Head of caudate nucleus (tissue), 42 donors: ENCODE data around the gene IREB2.
A peak's percentile ranks its signal among the peaks of the same experiment; 100 is the strongest.

Source experiments
- DNase-seq, 42 donors: peaks; one replicate each; pipeline versions ENCODE4 v3.0.0 to v3.0.0-alpha.2; 2020 to 2021; ENCODE audit warnings: mixed read lengths in 7 of 42
- intact Hi-C: fragments of 100-400 bp; cut with DNase I; formaldehyde crosslinking; loops from one replicate; pipeline ENCODE4 v1.15.0; 2022

The IREB2 gene

GRCh38 chr15:78533331-78533730, 95.3 kb downstream of the IREB2 start:
- DNase-seq: peak in 6 of 42 donors; percentile 6 to 57 (median 14)
- intact Hi-C loops: no loop called here

GRCh38 chr15:78536134-78536533, 98.1 kb downstream of the IREB2 start:
- intact Hi-C loops: loop anchor here (5.0 kb wide), 1 partner anchor 99 kb away; the partner anchor contains the start of gene IREB2
- DNase-seq: no peak

- intact Hi-C loops: loop anchor here (5.0 kb wide), 1 partner anchor 100 kb away; the partner anchor contains the start of gene IREB2
- DNase-seq: no peak
Measured at GRCh38 chr15:78537266-78537905, 99.4 kb downstream of the IREB2 start.

GRCh38 chr15:78538358-78538757, 100.3 kb downstream of the IREB2 start:
- DNase-seq: no peak
- intact Hi-C loops: loop anchor here (5.0 kb wide), 1 partner anchor 101 kb away; the partner anchor contains the start of gene IREB2

GRCh38 chr15:78539464-78540140, 101.6 kb downstream of the IREB2 start:
- intact Hi-C loops: loop anchor here (5.0 kb wide), 1 partner anchor 102 kb away; the partner anchor contains the start of gene IREB2
- DNase-seq: peak in 1 of 42 donors; percentile 18

GRCh38 chr15:78540141-78540870, 102.3 kb downstream of the IREB2 start, which contains the start of gene PSMA4:
Gene PSMA4 (plus strand): TSS chr15:78540444. CDS start chr15:78541928, 1,484 bp downstream.
- intact Hi-C loops: no loop called here

GRCh38 chr15:78540871-78541743, 103.1 kb downstream of the IREB2 start:
- DNase-seq: no peak
- intact Hi-C loops: no loop called here

More at GRCh38 chr15:78540141-78540870, 102.3 kb downstream of the IREB2 start, which contains the start of gene PSMA4:
- DNase-seq: peak; percentile 80 to 97 (median 93)

GRCh38 chr15:78541744-78542034, 103.7 kb downstream of the IREB2 start:
- intact Hi-C loops: no loop called here
- no peak for DNase-seq

GRCh38 chr15:78542647-78543046, 104.6 kb downstream of the IREB2 start:
- no peak for DNase-seq
- intact Hi-C loops: no loop called here

- intact Hi-C loops: no loop called here
- DNase-seq: no peak
Measured at GRCh38 chr15:78550194-78550593, 112.2 kb downstream of the IREB2 start.

- no peak for DNase-seq
- intact Hi-C loops: no loop called here
Measured at GRCh38 chr15:78550815-78551214, 112.8 kb downstream of the IREB2 start.
